ENCODE results near the gene ANKS1A. TPM values are rescaled to one million over a fixed set of nuclear protein-coding genes. Genes with fewer than 3 reads are reported as not detected.

ANKS1A gene
- total RNA-seq, 4 donors from 2014 or later = 12.1 to 31.8 (median 24.1) TPM

GRCh38 chr6:34855463-34855862 is 33.6 kb upstream of the ANKS1A start:
- Histone ChIP-seq H3K4me1 (no peaks in the 10 kb centered on the region), H3K27me3 (no peaks in the 10 kb centered on the region), H3K4me3 (no peak overlapping the region), H3K9me3 (no peaks in the 10 kb centered on the region), H3K27ac (no peak overlapping the region), H3K36me3 (no peaks in the 10 kb centered on the region)
- TF ChIP-seq POLR2A (IDR thresholded peaks at IDR 0.05) (no peak), CTCF (IDR thresholded peaks at IDR 0.05) (no peak)
- intact Hi-C loops (cut with DNase I; ENCODE audit: low total_unique reads) = no loop called here
- DNase-seq = no peak

DNA sequence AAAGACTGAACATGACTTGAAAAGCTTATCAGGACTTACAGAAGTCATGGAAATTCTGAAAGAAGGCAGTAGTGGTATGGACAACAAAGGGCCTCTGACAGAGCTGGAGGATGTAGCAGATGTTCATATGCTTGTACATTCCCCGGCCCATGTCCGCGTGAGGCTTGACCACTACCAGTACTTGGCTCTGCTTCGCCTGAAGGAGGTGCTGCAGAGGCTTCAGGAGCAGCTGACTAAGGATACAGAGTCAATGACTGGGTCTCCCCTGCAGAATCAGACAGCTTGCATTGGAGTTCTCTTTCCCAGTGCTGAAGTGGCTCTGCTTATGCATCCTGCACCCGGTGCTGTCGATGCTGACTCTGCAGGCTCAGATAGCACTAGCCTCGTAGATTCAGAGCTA is 30.4 kb upstream of the ANKS1A start:
- H3K9me3 ChIP-seq = no peaks in the 10 kb centered on the region
- no peaks in the 10 kb centered on the region for H3K36me3 ChIP-seq
- no peak overlapping the region for H3K4me3 ChIP-seq
- no peak overlapping the region for H3K27ac ChIP-seq
- no peak for DNase-seq
- no peaks in the 10 kb centered on the region for H3K27me3 ChIP-seq
- TF ChIP-seq POLR2A (IDR thresholded peaks at IDR 0.05) (no peak), CTCF (IDR thresholded peaks at IDR 0.05) (no peak)
- no peaks in the 10 kb centered on the region for H3K4me1 ChIP-seq
- intact Hi-C loops (cut with DNase I; ENCODE audit: low total_unique reads) = no loop called here

DNA sequence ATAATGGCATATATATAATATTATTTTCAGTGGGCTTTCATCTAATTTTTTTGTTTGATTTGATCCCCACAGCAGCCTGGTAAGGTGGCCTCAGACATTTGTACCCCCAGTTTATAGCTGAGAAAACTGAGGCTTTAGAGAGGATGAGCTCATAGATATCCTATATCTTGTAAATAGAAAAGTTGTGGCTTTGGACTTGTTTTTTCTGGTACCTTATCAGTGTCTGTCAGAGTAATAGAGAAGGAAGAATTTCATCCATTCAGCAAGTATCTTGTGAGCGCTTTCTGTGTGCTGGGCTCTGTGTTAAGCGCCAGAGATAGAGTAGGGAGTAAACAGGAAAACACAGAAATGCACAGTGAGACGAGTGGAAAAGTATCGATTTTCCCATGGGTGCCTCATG is 29.1 kb upstream of the ANKS1A start:
- TF ChIP-seq POLR2A (IDR thresholded peaks at IDR 0.05) = no peak
- TF ChIP-seq CTCF (IDR thresholded peaks at IDR 0.05) = no peak
- no peak for DNase-seq
- Histone ChIP-seq H3K4me3 (no peak overlapping the region), H3K36me3 (no peaks in the 10 kb centered on the region), H3K27me3 (no peaks in the 10 kb centered on the region), H3K4me1 (no peaks in the 10 kb centered on the region), H3K9me3 (no peaks in the 10 kb centered on the region), H3K27ac (no peak overlapping the region)
- intact Hi-C loops (cut with DNase I; ENCODE audit: low total_unique reads) = no loop called here

DNA sequence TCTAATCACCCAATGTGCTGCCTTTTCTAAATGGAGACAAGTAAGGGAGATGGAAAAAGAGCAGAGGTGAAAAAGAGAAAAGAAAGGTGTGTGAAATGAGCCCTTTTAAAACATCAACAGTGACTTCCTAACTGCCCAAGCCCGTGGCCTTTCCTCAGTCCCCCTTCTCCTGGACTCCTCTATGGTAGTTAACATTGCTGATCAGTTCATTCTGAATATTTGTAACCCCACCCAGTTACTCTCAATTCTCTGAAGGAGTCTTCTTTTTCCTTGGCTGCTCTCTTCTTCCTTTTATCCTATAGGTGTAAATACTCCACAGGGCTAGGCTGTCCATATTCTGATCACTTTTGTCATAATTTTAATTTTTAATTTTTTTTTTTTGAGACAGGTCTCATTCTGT is 28.3 kb upstream of the ANKS1A start:
- intact Hi-C loops (cut with DNase I; ENCODE audit: low total_unique reads) = no loop called here
- Histone ChIP-seq H3K27ac (no peak overlapping the region), H3K4me3 (no peak overlapping the region), H3K9me3 (no peaks in the 10 kb centered on the region), H3K27me3 (no peaks in the 10 kb centered on the region), H3K4me1 (no peaks in the 10 kb centered on the region), H3K36me3 (no peaks in the 10 kb centered on the region)
- no peak for TF ChIP-seq POLR2A (IDR thresholded peaks at IDR 0.05)
- no peak for TF ChIP-seq CTCF (IDR thresholded peaks at IDR 0.05)
- no peak for DNase-seq

- Histone ChIP-seq H3K4me1 (no peaks in the 10 kb centered on the region), H3K27ac (no peak overlapping the region), H3K36me3 (no peaks in the 10 kb centered on the region), H3K9me3 (no peaks in the 10 kb centered on the region), H3K4me3 (no peak overlapping the region), H3K27me3 (no peaks in the 10 kb centered on the region)
- no peak for DNase-seq
- TF ChIP-seq POLR2A (IDR thresholded peaks at IDR 0.05) (no peak), CTCF (IDR thresholded peaks at IDR 0.05) (no peak)
- intact Hi-C loops (cut with DNase I; ENCODE audit: low total_unique reads) = no loop called here
These were observed 25.0 kb upstream of the ANKS1A start for GRCh38 chr6:34864007-34864406.
